ENCODE measurements around the gene CCDC9B. TPM values are rescaled to one million over a fixed set of nuclear protein-coding genes. Genes with fewer than 3 reads are reported as not detected.

Gene CCDC9B
- total and polyA plus RNA-seq, 9 donors = 5.3 to 16.8 (median 11.9) TPM

DNA sequence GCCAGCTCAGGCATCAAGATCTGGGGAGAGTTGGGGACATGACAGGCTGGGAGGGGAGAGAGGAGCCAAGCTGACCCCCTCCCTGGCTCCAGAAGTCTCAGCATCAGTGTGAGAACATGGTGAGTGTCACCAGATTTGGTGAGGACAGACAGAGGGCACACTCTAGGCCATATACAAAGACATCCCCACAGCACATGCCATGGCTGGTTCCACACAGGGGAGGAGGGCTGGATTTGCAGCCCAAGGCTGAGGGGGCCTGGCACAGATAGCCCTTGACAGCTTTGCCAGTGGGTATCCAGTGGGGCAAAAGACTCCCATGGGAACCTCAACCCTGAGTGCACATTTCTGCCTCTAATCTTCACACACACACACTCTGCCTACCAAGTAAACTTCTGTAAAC is 47.7 kb downstream of the CCDC9B start:
- Histone ChIP-seq H3K4me1 (ENCODE audit: control insufficient read depth, insufficient read depth, low read length) (peaks cover 21% of the 10 kb centered on the region), H3K27me3 (ENCODE audit: control insufficient read depth, insufficient read depth, low read length) (peaks cover 41% of the 10 kb centered on the region), H3K36me3 (ENCODE audit: control insufficient read depth, insufficient read depth, low read length) (no peaks in the 10 kb centered on the region), H3K27ac (ENCODE audit: low read length) (no peak overlapping the region), H3K9me3 (replicated peaks; ENCODE audit: control insufficient read depth, low read depth, low read length) (no peaks in the 10 kb centered on the region), H3K4me3 (ENCODE audit: low read length) (no peak overlapping the region)
- DNase-seq = no peak

DNA sequence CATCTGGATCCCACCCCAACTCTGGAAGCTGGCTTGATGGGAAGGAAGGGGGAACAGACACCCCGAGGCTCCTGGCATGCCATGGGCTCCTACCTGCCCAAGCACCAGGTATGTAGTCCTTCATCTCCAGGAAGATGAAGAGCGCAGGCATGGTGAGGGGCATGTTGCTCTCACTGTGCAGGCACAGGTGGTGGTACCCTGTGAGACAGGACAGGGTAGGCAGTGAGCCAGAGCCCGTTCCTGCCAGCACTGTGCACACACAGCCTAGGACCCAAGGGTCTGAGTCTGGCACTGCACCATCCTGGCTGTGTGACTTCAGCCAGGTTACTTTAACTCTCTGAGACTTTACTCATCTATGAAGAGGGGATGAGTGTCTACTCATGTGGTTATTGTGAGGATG is 48.5 kb downstream of the CCDC9B start:
- H3K36me3 ChIP-seq (ENCODE audit: control insufficient read depth, insufficient read depth, low read length) = no peaks in the 10 kb centered on the region

DNA sequence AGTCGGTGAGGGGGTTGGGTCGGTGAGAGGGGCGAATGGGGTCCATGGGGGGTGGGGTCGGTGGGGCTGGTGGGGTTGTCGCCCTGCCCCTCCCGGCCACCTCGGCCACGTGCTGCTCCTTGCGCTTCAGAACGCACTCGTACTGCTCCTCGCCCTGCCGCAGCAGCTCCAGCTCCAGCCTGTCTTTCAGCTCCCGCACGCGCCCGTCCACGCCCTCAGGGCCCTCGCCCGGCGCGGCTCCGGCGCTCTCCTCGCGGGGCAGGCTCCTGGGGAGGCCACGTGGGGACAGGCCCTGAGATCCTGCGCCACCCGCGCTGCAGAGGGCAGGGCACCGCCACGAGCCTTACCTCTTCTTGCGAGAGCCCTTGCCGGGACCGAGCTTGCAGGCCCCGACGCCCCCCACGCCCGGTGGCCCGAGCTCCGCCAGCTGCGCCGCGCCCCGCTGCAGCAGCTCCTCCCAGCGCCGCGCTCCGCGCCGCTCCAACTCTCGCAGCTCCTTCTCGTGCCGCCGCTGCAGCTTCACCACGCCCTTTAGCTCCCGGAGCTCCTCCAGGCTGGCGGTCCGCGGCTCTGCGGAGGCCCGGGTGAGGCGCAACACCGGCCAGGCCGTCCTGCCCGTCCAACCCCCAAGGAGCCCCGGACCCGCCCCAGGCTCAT is 49.7 kb downstream of the CCDC9B start:
- no peaks in the 10 kb centered on the region for H3K36me3 ChIP-seq (ENCODE audit: control insufficient read depth, insufficient read depth, low read length)
- peaks cover 41% of the 10 kb centered on the region for H3K27me3 ChIP-seq (ENCODE audit: control insufficient read depth, insufficient read depth, low read length)
- peaks cover 33% of the 10 kb centered on the region for H3K4me1 ChIP-seq (ENCODE audit: control insufficient read depth, insufficient read depth, low read length)
- DNase-seq = peak; percentile 70
- no peak overlapping the region for H3K27ac ChIP-seq (ENCODE audit: low read length)
- WGBS (ENCODE audit: insufficient coverage) = 3% methylated on average over 60 of the region's 68 CpGs
- peak overlapping the region; percentile 21 for H3K4me3 ChIP-seq (ENCODE audit: low read length)
- no peaks in the 10 kb centered on the region for H3K9me3 ChIP-seq (replicated peaks; ENCODE audit: control insufficient read depth, low read depth, low read length)

More for the DNA sequence above, 48.5 kb downstream of the CCDC9B start:
- WGBS (ENCODE audit: insufficient coverage) = 100% methylated on average over 1 of the region's 3 CpGs
- Histone ChIP-seq H3K27ac (ENCODE audit: low read length) (no peak overlapping the region), H3K9me3 (replicated peaks; ENCODE audit: control insufficient read depth, low read depth, low read length) (no peaks in the 10 kb centered on the region), H3K4me3 (ENCODE audit: low read length) (no peak overlapping the region), H3K27me3 (ENCODE audit: control insufficient read depth, insufficient read depth, low read length) (peaks cover 40% of the 10 kb centered on the region), H3K4me1 (ENCODE audit: control insufficient read depth, insufficient read depth, low read length) (peaks cover 23% of the 10 kb centered on the region)
- no peak for DNase-seq

DNA sequence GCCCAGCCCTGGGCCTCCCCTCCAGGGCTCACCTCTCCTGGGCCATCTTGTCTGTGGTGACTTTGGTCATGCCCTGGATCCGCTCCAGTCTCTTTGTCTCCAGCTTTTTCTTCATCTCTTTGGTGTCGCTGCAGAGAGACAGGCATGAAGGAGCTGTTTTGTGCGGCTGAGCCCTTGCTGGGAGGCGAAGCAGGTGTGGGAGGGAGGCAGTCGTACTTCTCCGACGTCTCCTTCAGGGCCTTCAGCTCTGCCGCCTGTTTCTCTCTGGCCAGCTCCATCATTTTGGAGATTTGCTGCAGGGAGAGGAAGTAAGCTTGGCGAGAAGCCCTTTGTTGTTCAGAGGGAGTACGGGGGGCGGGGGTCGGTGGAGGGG is 50.2 kb downstream of the CCDC9B start:
- WGBS (ENCODE audit: insufficient coverage) = 21% methylated on average over 7 of the region's 12 CpGs
- no peak overlapping the region for H3K27ac ChIP-seq (ENCODE audit: low read length)
- H3K9me3 ChIP-seq (replicated peaks; ENCODE audit: control insufficient read depth, low read depth, low read length) = no peaks in the 10 kb centered on the region
- H3K4me1 ChIP-seq (ENCODE audit: control insufficient read depth, insufficient read depth, low read length) = peaks cover 35% of the 10 kb centered on the region
- H3K36me3 ChIP-seq (ENCODE audit: control insufficient read depth, insufficient read depth, low read length) = no peaks in the 10 kb centered on the region
- no peak for DNase-seq
- H3K4me3 ChIP-seq (ENCODE audit: low read length) = no peak overlapping the region
- peaks cover 44% of the 10 kb centered on the region for H3K27me3 ChIP-seq (ENCODE audit: control insufficient read depth, insufficient read depth, low read length)

DNA sequence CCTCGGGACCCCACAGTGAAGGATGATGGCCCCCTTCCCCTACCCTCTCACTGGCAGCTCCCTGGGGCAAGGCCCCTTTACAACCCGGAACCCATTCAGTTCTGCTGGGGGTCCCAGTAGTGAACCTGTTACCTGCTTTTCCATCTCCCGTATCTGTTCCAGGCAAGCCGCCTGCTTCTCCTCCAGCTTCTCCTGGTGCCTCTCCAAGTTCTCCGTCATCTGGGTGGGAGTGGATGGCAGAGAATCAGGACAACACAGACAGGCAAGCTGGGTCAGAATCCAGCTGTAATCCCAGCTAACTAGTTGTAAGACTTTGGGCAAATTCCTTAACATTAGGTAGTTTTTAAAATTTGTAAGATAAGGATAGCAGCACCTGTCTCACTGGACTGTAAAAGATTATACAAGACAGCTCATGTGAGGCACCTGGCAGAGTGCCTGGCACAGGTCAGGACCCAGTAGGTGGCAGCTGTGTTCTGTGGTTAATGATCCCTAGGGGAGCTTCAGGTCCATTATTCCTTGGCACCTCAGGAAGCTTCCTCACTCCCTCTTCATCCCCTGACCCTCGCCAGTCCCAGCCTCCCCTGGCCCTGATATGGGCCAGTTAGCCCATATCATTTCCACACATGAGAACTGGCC is 51.5 kb downstream of the CCDC9B start:
- H3K36me3 ChIP-seq (ENCODE audit: control insufficient read depth, insufficient read depth, low read length) = no peaks in the 10 kb centered on the region
- no peaks in the 10 kb centered on the region for H3K9me3 ChIP-seq (replicated peaks; ENCODE audit: control insufficient read depth, low read depth, low read length)
- peaks cover 41% of the 10 kb centered on the region for H3K4me1 ChIP-seq (ENCODE audit: control insufficient read depth, insufficient read depth, low read length)
- no peak overlapping the region for H3K27ac ChIP-seq (ENCODE audit: low read length)
- no peak for DNase-seq
- H3K4me3 ChIP-seq (ENCODE audit: low read length) = no peak overlapping the region
- H3K27me3 ChIP-seq (ENCODE audit: control insufficient read depth, insufficient read depth, low read length) = peaks cover 54% of the 10 kb centered on the region
- 50% methylated on average over 2 of the region's 6 CpGs for WGBS (ENCODE audit: insufficient coverage)

DNA sequence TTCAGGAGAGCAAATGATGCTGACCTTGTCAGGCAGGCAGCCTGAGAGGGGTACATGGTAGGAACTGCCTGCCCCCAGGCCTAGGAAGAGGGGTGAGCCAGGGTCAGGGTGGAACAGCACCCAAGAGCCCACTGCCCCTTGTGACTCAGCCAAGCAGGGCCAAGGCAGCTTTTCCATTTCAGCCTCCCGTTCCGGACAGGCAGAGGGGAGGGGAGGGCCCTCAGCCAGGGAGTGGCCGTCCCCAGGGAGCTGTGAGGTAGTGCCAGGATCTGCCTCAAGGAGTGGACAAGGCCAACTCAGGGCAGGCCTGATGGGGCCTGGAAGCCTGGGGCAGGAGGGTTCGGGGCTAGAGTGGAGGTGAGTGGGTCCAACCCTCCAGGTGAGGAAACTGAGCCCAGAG is 52.8 kb downstream of the CCDC9B start:
- Histone ChIP-seq H3K27ac (ENCODE audit: low read length) (no peak overlapping the region), H3K4me3 (ENCODE audit: low read length) (no peak overlapping the region), H3K9me3 (replicated peaks; ENCODE audit: control insufficient read depth, low read depth, low read length) (no peaks in the 10 kb centered on the region), H3K36me3 (ENCODE audit: control insufficient read depth, insufficient read depth, low read length) (no peaks in the 10 kb centered on the region), H3K27me3 (ENCODE audit: control insufficient read depth, insufficient read depth, low read length) (peaks cover 59% of the 10 kb centered on the region), H3K4me1 (ENCODE audit: control insufficient read depth, insufficient read depth, low read length) (peaks cover 49% of the 10 kb centered on the region)
- WGBS (ENCODE audit: insufficient coverage) = 92% methylated on average over 4 of the region's 4 CpGs
- DNase-seq = no peak

DNA sequence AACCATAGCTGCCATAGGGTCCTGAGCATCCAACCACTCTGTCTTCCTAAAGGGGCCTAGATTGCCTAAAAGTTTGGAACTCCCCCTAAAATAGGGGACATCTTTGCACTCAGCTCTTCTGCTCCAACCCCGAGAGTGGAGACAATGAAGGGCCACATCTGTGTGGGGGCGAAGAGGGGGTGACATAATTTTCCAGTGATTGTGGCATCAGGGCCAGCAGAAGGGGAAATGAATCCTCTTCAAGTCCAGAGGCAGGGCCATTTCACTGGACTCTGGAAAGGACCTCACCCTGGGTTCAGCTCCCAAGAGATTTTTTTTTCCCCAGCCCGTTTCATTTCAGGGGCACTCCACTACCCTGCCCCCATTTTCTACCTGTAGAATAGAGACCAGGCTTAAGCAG is 53.2 kb downstream of the CCDC9B start:
- Histone ChIP-seq H3K4me1 (ENCODE audit: control insufficient read depth, insufficient read depth, low read length) (peaks cover 52% of the 10 kb centered on the region), H3K36me3 (ENCODE audit: control insufficient read depth, insufficient read depth, low read length) (no peaks in the 10 kb centered on the region), H3K9me3 (replicated peaks; ENCODE audit: control insufficient read depth, low read depth, low read length) (no peaks in the 10 kb centered on the region), H3K27ac (ENCODE audit: low read length) (no peak overlapping the region), H3K27me3 (ENCODE audit: control insufficient read depth, insufficient read depth, low read length) (peaks cover 60% of the 10 kb centered on the region), H3K4me3 (ENCODE audit: low read length) (no peak overlapping the region)
- 100% methylated on average over 1 of the region's 3 CpGs for whole genome bisulfite sequencing (ENCODE audit: insufficient coverage)
- DNase-seq = no peak

DNA sequence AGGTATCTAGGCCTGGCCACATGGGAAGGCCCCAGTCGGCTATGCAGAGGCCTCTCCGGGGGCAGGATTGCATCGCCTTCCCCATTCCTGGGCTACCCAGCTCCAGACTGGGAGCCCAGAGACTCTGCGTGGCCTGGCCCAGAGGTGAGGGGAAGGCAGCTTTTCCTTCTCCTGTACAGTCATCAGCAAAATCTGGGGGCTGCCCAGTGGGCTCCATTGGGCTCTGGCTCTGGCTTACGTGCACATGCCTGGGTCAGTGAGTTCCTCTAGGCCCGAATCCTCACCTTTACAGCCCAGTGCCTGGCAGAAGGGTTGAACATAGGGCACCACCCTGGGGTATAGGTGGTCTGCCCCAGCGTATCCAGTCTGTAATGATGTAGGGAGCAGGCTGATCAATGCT is 53.9 kb downstream of the CCDC9B start:
- WGBS (ENCODE audit: insufficient coverage) = 64% methylated on average over 6 of the region's 7 CpGs
- H3K27me3 ChIP-seq (ENCODE audit: control insufficient read depth, insufficient read depth, low read length) = peaks cover 59% of the 10 kb centered on the region
- H3K27ac ChIP-seq (ENCODE audit: low read length) = no peak overlapping the region
- H3K36me3 ChIP-seq (ENCODE audit: control insufficient read depth, insufficient read depth, low read length) = no peaks in the 10 kb centered on the region
- peaks cover 54% of the 10 kb centered on the region for H3K4me1 ChIP-seq (ENCODE audit: control insufficient read depth, insufficient read depth, low read length)
- no peaks in the 10 kb centered on the region for H3K9me3 ChIP-seq (replicated peaks; ENCODE audit: control insufficient read depth, low read depth, low read length)
- DNase-seq = no peak
- H3K4me3 ChIP-seq (ENCODE audit: low read length) = no peak overlapping the region

DNA sequence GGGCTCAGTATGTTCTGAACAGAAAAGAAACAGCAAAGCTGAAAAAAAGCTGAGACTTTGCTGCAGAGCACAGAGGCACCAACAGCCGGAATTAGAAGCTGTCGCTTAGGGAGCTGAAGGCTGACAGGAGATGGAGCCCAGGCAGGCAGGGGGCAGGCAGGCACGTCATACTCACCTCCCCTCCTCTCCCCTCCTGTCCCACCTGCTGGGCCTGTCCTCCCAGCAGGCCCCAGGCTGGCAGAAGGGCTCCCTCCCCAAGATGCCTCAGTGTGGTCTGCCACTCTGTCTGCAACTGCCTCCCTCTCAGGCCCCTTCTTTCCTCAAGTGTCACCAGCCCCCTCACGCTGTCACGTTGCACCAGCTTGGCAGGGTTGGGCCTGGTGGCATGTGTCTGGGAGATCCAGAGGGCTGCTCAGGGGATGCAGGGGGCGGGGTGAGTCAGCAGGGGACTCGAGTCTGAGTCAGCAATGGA is 54.6 kb downstream of the CCDC9B start:
- Histone ChIP-seq H3K4me1 (ENCODE audit: control insufficient read depth, insufficient read depth, low read length) (peaks cover 54% of the 10 kb centered on the region), H3K27me3 (ENCODE audit: control insufficient read depth, insufficient read depth, low read length) (peaks cover 59% of the 10 kb centered on the region), H3K9me3 (replicated peaks; ENCODE audit: control insufficient read depth, low read depth, low read length) (no peaks in the 10 kb centered on the region), H3K36me3 (ENCODE audit: control insufficient read depth, insufficient read depth, low read length) (no peaks in the 10 kb centered on the region), H3K4me3 (ENCODE audit: low read length) (no peak overlapping the region), H3K27ac (ENCODE audit: low read length) (no peak overlapping the region)
- DNase-seq = no peak
- WGBS (ENCODE audit: insufficient coverage) = 67% methylated on average over 7 of the region's 7 CpGs

DNA sequence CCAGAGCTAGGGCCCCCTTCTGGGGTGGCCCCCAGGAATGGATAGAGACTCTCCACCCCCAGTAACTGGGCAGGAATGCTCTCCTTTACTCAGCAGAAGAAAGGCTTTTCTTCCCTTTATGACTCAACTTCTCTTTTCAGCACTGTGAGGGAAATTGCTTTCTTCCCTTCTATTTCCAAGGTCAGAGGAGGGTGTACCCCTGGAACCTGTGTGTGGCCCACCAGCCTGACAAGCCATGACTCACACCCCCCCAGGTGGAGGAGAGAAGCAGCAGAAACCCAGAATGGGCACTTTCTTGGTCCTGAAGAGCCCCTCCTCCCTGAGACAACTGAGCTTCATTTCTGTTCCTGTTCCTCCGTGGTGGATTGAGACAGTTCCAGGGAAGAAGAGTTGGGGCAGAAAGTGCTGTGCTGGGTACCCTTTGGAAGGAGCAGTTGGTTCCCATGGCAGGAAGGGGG is 55.2 kb downstream of the CCDC9B start:
- no peaks in the 10 kb centered on the region for H3K36me3 ChIP-seq (ENCODE audit: control insufficient read depth, insufficient read depth, low read length)
- H3K27me3 ChIP-seq (ENCODE audit: control insufficient read depth, insufficient read depth, low read length) = peaks cover 64% of the 10 kb centered on the region
- no peak overlapping the region for H3K4me3 ChIP-seq (ENCODE audit: low read length)
- WGBS (ENCODE audit: insufficient coverage) = 14% methylated on average over 1 of the region's 1 CpG
- peaks cover 54% of the 10 kb centered on the region for H3K4me1 ChIP-seq (ENCODE audit: control insufficient read depth, insufficient read depth, low read length)
- no peak overlapping the region for H3K27ac ChIP-seq (ENCODE audit: low read length)
- no peak for DNase-seq
- H3K9me3 ChIP-seq (replicated peaks; ENCODE audit: control insufficient read depth, low read depth, low read length) = no peaks in the 10 kb centered on the region
